Measurements from ENCODE around the gene SIPA1L3.

DNA sequence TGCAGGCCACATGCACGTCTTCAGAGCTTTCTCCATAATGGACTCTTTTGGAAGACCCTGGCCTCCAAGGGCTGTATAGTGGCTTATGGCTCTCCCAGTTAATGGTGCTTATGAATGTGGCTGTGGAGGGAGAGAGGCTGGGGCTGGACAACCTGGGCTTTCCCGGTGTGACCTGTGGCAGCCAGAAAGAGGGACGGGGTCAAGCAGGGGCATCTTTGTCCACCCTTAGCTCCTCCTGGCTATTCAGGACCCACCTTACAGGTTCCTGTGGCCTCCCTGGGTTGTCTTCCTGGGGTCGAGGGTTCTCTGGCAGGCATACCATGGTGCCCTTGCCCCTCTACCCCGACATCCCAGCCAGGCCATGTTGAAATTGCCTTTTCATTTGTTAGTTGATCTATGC is 75.6 kb downstream of the SIPA1L3 start:
- TF ChIP-seq, protein P1, sequence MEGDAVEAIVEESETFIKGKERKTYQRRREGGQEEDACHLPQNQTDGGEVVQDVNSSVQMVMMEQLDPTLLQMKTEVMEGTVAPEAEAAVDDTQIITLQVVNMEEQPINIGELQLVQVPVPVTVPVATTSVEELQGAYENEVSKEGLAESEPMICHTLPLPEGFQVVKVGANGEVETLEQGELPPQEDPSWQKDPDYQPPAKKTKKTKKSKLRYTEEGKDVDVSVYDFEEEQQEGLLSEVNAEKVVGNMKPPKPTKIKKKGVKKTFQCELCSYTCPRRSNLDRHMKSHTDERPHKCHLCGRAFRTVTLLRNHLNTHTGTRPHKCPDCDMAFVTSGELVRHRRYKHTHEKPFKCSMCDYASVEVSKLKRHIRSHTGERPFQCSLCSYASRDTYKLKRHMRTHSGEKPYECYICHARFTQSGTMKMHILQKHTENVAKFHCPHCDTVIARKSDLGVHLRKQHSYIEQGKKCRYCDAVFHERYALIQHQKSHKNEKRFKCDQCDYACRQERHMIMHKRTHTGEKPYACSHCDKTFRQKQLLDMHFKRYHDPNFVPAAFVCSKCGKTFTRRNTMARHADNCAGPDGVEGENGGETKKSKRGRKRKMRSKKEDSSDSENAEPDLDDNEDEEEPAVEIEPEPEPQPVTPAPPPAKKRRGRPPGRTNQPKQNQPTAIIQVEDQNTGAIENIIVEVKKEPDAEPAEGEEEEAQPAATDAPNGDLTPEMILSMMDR (IDR thresholded peaks at IDR 0.05; ENCODE audit: low read length), result no peak
- no peak for TF ChIP-seq EZH2 (optimal IDR thresholded peaks at IDR 0.05; ENCODE audit: low read depth, low read length)
